ENCODE measurements around the gene ADAMTS17.

The ADAMTS17 gene

DNA sequence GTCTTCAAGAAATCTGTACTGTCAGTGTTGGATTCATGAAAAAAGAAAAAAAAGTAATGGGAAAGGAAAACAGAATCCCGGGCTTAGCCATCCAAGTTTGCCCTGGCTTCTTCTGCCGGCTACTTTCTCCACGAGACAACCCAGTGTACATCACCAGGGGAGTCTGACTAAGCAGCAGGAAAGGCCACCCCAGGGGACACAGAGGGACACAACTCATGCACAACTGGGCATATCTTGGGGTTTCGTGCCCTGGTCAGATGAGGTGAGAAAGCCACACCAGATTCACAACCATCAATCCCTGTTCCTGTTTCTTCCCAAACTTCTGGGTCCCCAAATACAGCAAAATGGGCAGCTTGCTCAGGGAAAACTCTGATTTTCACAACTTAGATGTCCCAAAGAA, 33.2 kb downstream of the ADAMTS17 start:
- no peak for DNase-seq

DNA sequence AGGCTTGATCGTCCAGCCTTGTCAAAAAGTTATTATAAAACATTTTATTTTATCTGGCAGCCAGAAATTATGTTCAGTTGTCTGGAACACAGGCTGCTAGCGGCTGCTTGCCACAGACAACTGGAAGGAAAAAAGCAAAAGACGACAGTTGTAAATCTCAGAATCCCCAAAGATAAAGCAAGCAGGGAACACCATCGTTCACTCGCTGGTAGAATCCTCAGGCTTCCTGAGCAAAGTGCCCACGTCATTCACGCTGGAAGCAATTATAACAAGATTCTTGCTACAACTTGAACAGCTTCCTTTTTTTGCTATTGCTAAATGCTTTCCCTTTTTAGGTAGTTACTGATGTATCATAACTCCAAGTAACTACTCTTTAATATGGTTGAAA, 33.6 kb downstream of the ADAMTS17 start:
- no peak for DNase-seq

DNA sequence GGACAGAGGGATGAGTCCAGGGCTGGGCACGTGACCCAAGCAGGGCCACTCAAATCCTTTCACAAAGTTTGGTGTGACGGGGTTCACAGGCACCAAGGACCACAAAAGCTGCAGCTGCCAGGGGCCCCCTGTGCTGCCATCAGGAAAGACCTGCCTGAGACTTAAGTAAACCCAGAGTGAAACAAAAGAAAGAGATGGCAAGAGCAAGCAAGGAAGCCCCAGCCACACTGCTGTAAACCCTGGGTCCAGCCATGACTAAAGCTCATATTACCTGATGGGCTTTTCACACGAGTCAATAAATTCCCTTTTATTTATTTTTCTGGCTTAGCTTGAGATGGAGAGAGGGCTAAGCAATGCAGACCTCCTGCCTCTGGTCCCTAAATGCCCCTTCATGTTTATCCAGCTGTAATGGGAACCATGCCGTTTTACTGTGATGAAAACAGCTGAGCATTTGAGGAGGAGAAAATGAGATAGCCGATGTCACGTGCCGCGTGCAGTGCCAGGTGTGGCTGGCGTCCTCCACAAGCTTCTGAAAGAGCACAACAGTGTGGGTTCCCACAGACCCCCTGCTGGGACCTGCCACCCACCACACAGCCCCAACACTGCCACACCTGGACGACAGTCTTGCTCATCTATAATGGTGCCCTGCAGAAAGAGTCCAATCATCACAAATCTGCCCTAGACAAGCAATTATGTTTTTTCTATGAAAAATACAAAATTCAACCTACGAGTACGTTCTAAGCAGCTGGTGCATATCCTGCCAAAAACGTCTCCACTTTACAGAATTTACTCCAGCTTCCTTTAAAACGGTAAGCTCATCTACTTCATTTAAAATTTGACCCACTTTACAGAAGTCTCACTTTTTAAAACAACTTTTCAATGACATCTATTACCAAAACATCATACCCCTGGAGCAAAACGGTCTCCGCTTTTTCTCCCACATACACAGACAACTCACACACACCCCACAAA, 34.2 kb downstream of the ADAMTS17 start:
- no peak for DNase-seq

DNA sequence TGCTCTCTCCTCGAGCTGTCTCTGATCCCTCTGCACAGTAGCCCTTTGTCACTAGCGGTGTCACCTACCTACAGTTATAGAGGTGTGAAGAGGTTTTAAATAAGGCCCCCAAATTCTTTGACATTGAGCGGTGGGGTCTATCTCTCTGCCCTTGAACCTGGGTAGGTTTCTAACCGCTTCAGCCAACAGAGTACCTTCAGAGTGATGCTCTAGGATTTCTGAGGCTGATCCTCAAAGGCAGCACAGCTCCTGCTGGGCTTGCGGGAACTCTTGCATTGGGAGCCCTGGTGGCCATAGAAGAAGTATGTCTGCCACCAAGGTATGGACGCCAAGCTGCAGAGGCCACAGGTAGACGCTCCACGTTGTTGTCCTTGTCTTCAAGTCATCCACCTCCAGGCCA, 35.7 kb downstream of the ADAMTS17 start:
- DNase-seq: no peak

DNA sequence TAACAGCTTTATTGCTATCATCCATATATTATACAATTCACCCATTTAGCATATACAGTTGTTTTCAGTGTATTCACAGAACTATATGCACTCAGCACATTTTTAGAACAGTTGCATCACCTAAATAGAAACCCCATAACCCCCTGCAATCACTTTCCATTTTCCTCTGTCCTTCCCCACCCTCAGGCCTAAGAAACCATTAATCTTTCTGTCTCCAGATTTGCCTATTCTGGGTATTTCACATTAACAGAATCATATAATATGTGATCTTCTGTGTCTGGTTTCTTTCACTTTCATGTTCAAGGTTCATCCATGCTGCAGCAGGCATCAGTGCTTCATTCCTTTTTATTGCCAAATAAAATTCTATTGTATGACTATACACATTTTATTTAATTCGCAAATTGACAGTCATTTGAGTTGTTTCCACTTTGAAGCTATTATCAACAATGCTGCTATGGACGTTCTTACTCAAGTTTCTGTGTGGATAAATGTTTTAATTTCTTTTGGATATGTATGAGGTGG, 39.8 kb downstream of the ADAMTS17 start:
- DNase-seq: no peak

DNA sequence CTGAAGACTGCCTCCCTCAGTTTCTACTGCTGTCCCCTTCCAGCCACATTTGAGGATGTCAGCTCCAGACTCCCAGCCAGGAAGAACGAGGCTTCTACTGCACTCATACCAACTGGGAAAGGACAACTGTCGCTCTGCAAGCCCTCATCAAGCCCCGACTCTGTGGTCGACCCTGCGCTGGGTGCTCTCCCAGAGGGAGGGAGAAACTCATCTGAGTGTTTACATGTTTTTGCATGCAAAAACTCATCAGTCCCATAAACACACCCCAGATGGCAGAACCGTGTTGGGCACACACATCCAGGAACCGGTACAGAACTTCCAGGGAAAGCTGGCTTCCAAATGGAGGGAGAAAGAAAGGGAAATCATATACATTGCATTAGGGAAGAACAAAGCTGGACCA, 43.5 kb downstream of the ADAMTS17 start:
- no peak for DNase-seq

DNA sequence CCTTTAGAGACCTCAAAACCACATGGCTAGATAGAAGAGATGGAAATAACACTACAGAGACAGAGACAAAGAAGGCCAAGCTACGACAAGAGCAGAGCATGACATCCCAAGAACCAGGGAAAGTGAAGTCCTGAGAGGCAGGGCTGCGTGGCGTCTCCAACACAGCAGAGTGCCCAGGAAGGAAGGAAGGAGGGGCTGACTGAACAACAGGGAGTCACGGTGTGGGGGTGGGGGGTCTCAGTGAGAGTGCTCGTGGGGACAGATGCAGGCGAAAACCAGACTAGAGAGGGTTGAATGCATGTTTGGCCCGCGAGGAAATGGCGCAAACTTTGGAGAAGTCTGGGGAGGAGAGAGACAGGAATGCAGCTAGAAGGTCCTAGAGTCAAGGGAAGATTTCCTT, 44.0 kb downstream of the ADAMTS17 start:
- no peak for DNase-seq

DNA sequence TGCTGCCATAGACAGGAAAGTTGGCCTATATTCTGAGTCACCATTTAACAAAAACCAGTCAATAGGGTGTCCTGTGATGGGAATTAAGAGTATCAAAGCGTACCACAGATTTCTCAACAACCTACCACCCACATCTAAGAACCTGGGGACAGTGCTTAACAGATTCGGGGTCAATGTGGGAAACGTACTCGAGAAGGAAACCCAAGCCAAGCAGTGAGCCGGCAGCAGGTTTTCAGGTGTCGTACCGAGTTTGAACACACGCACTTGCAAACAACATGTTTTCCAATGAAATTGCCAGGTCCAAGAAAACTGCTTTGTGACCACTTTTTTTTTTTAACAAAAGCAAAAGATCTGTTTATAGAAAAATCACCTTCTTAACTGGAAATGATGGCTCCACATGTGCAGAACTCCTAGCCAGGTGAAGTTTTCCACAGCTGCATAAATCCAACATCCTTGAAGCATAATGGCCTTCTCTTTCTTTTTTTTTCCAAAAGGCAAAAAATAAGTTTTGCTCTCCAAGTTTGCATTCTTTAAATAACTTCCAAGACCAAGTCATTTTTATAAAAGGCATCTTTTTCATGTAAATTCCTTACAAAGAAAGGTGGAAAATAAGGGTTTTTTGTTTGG, 45.7 kb downstream of the ADAMTS17 start:
- DNase-seq: no peak

DNA sequence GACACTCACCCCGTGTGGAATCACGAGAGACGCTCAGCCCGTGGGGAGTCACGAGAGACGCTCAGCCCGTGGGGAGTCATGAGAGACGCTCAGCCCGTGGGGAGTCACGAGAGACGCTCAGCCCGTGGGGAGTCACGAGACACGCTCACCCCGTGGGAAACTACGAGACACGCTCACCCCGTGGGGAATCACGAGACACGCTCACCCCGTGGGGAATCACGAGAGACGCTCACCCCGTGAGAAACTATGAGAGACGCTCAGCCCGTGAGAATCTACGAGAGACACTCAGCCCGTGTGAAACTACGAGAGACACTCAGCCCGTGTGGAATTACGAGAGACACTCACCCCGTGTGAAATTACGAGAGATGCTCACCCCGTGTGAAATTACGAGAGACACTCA, 49.8 kb downstream of the ADAMTS17 start:
- no peak for DNase-seq

DNA sequence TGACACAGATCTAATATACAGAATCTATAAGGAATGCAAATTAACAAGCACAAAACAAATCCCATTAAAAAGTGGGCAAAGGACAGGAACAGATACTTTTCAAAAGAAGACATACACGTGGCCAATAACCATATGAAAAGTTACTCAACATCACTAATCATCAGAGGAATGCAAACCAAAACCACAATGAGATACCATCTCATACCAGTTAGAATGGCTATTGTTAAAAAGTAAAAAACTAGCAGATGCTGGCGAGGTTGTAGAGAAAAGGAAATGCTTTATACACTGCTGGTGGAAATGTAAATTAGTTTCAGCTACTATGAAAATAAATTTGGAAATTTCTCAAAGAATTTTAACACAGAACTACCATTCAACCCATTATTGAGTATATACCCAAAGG, 50.7 kb downstream of the ADAMTS17 start:
- no peak for DNase-seq

DNA sequence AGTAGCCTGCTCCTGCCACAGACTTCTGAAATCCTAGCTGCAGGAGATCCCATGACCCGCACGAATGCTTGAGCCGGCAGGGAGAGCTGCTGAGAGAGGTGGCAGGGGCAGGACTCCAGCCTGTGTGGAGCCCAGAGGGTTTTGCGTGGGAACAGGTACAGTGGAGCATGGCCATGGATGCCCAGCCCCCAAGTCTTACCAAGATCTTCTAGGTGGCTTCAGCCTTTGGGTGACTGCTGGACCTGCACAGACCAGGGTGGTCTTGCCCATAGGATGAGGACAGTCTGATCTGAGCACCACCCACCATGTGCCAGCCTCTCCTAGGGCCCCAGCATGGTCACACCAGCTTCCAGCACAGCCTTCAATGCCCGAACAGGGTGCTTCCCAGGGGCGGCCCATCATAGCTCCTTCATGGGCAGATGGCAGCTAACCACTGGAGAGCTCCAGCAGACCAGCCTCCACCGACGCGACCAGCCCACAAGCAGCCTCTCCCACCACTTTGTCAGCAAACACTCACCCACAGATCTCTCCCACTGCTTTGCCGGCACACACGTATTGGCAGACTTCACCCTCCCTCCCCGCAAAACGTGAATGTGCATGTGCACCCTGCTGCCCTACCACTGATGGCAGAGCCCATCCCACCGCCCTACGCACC, 56.0 kb downstream of the ADAMTS17 start:
- no peak for DNase-seq

DNA sequence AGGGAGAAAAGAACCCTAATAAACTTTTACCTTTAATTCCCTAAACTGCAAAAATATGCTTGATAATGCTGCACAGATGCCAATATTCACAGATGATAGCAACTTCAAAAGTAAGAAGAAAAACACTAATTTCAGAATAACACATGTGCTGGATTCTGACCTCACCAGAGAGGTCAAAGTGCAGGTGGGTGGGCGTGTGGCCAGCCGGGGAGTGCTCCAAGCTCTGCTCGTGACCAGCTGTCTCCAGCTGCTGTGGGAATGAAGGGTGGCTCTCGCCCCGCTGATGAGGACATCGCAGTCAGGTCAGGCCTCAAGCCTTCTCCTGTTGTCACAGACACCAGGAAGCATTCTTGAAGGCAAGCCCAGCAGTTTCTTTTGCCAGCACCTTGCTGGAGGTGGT, 57.1 kb downstream of the ADAMTS17 start:
- no peak for DNase-seq

DNA sequence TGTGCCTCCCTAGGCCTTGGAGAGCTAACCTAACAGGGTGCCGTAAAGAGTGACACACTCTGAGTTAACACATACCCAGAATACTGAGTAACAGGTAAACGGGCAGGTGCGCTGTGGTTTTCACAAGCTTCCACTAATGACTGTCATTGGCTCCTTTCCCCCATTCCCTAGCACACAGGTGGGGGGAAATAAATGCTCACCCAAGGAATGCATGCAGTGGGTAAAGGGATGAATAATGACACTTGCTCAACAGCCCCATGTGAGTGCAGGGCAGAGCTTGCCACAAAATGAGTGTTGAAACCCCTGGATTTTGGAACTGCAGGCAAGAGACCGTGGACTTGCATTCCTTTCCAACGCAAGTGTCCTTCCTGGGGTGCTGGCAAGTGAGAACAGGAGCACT, 57.6 kb downstream of the ADAMTS17 start:
- no peak for DNase-seq

DNA sequence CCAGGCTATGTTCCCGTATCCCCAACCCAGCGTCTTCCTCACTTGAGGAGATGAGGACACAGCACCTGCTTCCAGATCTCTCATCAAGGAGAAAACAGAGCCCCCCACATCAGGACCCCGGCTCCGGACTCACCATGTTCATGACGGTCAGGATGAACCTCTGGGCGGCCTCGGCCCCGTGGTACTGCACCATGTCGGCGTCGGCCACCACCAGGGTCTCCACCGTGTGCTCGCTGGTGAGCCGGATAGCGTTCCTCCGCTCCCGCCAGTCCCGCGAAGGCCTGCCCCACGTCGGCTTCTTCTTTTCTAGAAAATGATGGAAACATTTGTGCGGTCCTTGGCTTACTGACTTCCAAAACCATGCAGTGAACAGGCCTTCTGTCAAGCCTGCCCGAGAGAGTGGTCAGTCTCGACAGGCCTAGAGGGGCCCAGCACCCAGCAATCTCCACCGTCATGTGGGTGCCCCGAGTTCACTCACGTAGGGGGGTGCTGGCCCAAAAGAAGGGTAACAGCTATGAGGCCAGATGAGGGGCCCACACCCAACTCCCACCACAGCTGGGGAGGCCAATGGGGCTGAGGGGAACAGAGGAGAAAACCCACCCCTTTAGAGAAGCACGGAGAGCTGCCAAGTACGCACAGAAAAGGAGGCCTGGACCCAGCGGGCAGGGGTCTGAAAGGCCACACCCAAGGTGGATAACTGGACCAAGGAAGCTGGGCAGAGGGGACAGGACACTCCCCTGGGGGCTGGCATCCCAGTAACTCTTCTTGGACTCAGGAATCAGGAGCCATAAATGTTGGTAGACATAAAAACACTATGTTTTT, 60.5 kb downstream of the ADAMTS17 start:
- DNase-seq: no peak

DNA sequence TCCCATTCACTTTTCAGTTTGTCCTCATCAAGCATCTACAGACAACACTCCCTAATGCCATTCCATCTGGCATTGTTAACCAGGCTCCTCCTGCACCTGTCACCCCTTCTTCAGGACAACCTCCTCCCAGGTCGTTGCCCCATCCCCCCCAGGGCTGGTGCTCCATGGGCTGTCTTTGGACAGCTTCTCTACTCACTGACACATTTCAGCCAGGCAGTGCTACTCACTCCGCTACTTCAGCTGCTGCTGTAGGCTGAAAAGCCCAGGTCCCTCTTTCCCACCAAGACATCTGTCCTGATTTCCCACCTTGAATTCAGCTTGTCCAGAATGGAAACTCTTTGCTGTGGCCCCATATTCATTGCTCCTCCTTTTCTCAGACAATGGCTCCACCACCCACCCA, 61.9 kb downstream of the ADAMTS17 start:
- no peak for DNase-seq

DNA sequence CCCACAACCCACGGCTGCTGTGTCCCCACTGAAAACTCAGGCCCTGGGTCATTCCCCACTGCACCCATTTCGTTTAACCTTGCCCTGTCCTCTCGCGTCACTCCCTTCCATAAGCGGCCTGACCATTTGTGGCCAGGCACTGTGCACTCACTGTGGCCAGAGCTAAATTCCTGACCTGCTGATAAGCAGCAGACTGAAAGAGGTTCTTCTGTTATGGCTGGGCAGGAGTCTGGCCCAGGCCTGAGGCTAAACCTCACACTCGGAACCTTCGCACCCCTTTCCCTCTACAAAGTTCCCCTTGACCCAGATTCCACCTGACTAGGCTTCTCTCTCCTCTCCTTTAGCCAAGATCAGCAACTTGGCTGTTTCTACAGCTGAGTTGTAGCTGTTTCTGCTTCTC, 62.3 kb downstream of the ADAMTS17 start:
- DNase-seq: no peak

DNA sequence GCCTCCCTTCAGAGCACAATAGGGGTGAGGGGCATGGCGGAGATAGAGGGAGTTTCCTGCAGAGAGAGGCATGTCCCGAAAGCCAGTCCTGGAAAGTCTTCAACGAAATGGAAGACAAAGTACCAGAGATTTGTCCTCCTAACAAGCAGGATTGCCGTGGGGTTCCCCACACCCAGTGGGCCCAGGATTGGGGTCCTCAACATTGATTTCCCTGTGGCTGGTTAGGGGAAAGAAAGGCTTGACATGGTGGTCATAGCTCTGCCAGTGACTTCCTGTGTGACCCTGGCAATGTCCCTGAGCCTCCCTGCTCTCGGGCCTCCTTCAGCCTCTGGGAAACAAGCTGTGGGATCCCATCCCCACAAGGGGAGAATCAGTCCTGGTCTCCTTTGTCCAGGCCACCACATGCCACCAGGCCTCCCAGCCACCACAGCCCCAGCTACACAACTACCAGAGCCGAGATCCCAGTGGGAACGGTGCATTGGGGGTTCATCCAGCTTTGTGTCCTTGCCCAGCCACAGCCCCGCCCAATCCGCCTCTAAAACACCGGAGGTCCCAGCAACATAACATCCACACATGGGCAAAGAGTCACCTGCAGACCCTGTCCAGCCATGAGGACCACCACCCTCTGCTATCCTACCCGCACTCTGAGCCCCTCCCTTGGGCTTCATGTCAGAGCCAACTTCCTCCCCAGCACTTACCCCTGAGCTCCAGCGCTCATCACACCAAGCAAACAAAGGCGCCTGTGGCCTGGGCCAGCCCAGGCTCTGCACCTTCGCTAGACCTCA, 63.0 kb downstream of the ADAMTS17 start:
- no peak for DNase-seq

DNA sequence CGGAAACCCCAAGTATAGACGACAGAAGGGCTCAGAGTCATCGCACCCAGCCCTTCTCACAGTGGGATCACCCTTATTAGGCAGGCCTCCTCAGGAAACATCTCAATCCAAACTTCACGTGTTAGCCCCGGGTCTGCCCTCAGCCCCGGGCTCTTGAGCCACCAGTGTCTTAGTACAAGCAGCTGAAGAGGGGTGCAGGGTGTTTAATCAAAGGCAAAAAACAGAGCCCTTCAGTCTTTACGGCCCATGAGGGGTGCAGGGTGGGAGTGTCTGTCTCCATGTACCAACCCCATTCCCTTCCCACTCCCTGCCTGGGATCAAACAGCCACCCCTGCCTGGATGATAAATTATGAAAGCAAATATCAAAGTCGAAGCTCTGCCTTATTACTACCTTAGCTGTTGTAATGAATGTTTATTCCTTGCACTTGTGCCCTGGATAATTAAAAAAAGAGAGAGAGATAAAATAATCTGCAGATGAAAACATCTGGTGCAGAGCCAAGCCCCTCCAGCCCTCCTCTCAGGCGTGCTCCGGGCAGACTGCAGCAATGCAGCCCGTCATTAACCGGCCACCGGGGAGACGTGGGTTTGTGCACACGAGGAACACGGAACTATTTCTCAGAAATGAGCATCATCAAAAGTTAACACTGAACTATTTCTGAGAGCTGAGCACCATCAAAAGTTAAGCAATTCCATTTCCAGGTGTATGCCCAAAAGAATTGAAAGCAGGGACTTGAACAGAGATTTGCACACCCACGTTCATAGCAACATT, 64.5 kb downstream of the ADAMTS17 start:
- DNase-seq: no peak

DNA sequence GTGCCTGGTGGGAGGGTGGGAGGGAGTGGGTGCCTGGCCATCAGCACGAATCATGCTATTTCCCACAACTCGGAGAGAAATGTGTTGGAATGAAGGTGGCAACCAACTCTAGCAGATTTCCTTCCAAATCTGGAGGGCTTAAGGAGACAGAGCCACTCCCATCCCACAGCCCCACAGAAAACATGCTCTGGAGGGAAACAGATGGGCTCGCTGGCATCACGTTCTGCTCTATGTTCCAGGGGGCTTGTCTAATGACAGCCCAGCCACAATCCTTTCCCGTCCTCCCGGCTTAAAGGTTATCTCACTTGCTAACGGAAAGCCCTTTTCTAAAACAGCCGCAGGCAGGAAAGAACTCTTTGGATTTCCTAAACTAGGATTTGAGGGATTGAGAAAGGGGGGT, 65.3 kb downstream of the ADAMTS17 start:
- no peak for DNase-seq

DNA sequence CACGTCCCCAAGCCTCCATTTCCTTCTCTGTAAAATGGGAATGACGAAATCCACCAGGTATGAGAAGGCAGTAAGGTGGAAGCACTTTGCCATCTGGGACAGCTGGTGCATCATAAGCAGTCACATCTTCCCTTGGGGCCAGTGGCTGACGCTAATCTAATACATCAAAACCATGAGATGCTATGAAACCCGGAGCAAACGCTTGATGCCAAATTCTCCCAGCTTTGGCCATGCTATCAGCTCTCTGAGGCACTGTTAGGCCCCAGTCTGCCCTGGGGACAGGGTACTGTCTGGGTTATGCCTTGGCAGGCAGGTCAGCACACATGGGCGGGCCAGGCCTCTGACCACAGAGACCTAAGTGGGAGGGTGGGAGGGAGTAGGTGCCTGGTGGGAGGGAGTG, 66.1 kb downstream of the ADAMTS17 start:
- DNase-seq: no peak

DNA sequence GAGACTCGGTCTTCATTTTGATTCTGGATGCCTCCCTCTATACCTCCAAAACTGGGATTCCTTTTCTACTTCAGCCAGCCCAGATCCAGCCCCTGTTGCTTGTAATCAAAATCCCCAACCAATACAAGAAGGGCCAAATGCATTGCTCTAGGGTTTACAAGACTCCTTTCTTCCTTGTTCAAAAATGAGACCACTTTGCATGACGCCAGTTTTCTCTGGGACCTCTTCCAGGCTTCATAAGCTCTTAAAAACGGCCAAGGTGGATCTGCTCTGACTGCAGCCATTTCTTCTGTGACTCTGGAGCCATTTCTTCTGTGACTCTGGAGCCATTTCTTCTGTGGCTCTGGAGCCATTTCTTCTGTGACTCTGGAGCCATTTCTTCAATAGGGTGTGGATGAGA, 71.9 kb downstream of the ADAMTS17 start:
- DNase-seq: no peak
